RCC 7860 (cell line): ENCODE measurements around the gene RNF123.
"Not testable (repeated sequence)": the region's sequence is repeated elsewhere in the genome, so short reads cannot be mapped to it uniquely, and the experiment has no call there.

Experiments
- DNase-seq: peaks from one replicate; pipeline ENCODE4 v3.0.0-alpha.2; 2015; ENCODE audit warnings: low spot score
- FAIRE-seq: peaks from 2 replicates; lab custom pipeline; 2012; peaks lifted over from hg19 to GRCh38; lab: Jason Lieb, UNC

Gene RNF123

GRCh38 chr3:49675912-49676311 lies 13.4 kb upstream of the RNF123 start:
- DNase-seq (no peak), FAIRE-seq (no peak)

GRCh38 chr3:49680493-49681231 lies 8.7 kb upstream of the RNF123 start:
- no peak for DNase-seq
- FAIRE-seq, result no peak

- FAIRE-seq, result no peak
- DNase-seq, result no peak
Measured at GRCh38 chr3:49681232-49681522, 8.2 kb upstream of the RNF123 start.

- FAIRE-seq (no peak), DNase-seq (no peak)
Measured at GRCh38 chr3:49681543-49681942, 7.8 kb upstream of the RNF123 start.

GRCh38 chr3:49683162-49683561 lies 6.2 kb upstream of the RNF123 start:
- FAIRE-seq (no peak), DNase-seq (no peak)

GRCh38 chr3:49684453-49684852 lies 4.9 kb upstream of the RNF123 start:
- not testable (repeated sequence) for FAIRE-seq, DNase-seq

- FAIRE-seq, DNase-seq: not testable (repeated sequence)
Measured at GRCh38 chr3:49685103-49685502, 4.3 kb upstream of the RNF123 start.

- FAIRE-seq, DNase-seq: not testable (repeated sequence)
Measured at GRCh38 chr3:49685846-49686245, 3.5 kb upstream of the RNF123 start.

- not testable (repeated sequence) for FAIRE-seq, DNase-seq
Measured at GRCh38 chr3:49686346-49686745, 3.0 kb upstream of the RNF123 start.

- not testable (repeated sequence) for DNase-seq, FAIRE-seq
Measured at GRCh38 chr3:49686769-49687423, 2.5 kb upstream of the RNF123 start.

- FAIRE-seq, DNase-seq: not testable (repeated sequence)
Measured at GRCh38 chr3:49687424-49687795, 1.9 kb upstream of the RNF123 start.

GRCh38 chr3:49688338-49689045 lies 865 bp upstream of the RNF123 start:
- not testable (repeated sequence) for DNase-seq, FAIRE-seq

- DNase-seq, FAIRE-seq: not testable (repeated sequence)
Measured at GRCh38 chr3:49689908-49690624, 709 bp downstream of the RNF123 start.

GRCh38 chr3:49690856-49691255 lies 1.5 kb downstream of the RNF123 start:
- DNase-seq, FAIRE-seq: not testable (repeated sequence)

- FAIRE-seq, DNase-seq: not testable (repeated sequence)
Measured at GRCh38 chr3:49691481-49691880, 2.1 kb downstream of the RNF123 start.

- not testable (repeated sequence) for DNase-seq
Measured at GRCh38 chr3:49694409-49695070, 5.2 kb downstream of the RNF123 start.

GRCh38 chr3:49695350-49696015 lies 6.1 kb downstream of the RNF123 start:
- not testable (repeated sequence) for FAIRE-seq, DNase-seq

More at GRCh38 chr3:49694409-49695070, 5.2 kb downstream of the RNF123 start:
- not testable (repeated sequence) for FAIRE-seq

- DNase-seq (no peak), FAIRE-seq (no peak)
Measured at GRCh38 chr3:49699281-49699979, 10.1 kb downstream of the RNF123 start.

- no peak for FAIRE-seq
- DNase-seq, result no peak
Measured at GRCh38 chr3:49700014-49700413, 10.7 kb downstream of the RNF123 start.
